HepG2 (cell line): ENCODE results near the gene MAGEL2. TPM values are rescaled to one million over a fixed set of nuclear protein-coding genes. Genes with fewer than 3 reads are reported as not detected.

Source experiments
- ATAC-seq: fragments of 200-7000 bp; cut with Tn5 transposase; 3 replicates; pipeline ENCODE4 v1.9.1; 2020; ENCODE audit warnings: mild to moderate bottlenecking, moderate library complexity
- BruUV-seq: library from RNA; stranded (reverse); fragments of 400-500 nt; replicated peaks from 2 replicates; lab custom pipeline; 2021; lab: Mats Ljungman, UMichigan
- CTCF ChIA-PET: fragments of 300-600 bp; formaldehyde crosslinking; extraction: SDS; loops from one replicate; lab custom pipeline; 2021; ENCODE audit warnings: low total read pairs, inconsistent platforms, low intra/inter-chr PET ratio; lab: Yijun Ruan, JAX
- POLR2A ChIA-PET: fragments of 350-600 bp; sonication (Branson Sonifier 250); formaldehyde crosslinking; loops from one replicate; lab custom pipeline; 2020; ENCODE audit warnings: antibody characterized with exemption, inconsistent platforms; lab: Yijun Ruan, JAX
- DNase-seq: peaks from one replicate; pipeline ENCODE4 v3.0.0-alpha.2; 2015; ENCODE audit warnings: low spot score
- FAIRE-seq: peaks from 3 replicates; lab custom pipeline; 2011; peaks lifted over from hg19 to GRCh38; lab: Jason Lieb, UNC
- H2AFZ ChIP-seq: one replicate; pipeline ENCODE4 v1.6.1; 2011; ENCODE audit warnings: low read length, inconsistent platforms
- H3K27ac ChIP-seq: fragments of 300-600 bp; 3 replicates; pipeline ENCODE4 v1.8.0; 2011; ENCODE audit warnings: mixed run types, mild to moderate bottlenecking, mixed read lengths, low read length, inconsistent platforms; ENCODE audit not compliant: insufficient read depth; ENCODE audit errors: extremely low read length
- H3K27me3 ChIP-seq, 2 experiments: fragments of 200-600 bp in 1 of 2; 2 replicates in 1 of 2; 3 replicates in 1 of 2; pipeline versions ENCODE4 v1.6.0 to v1.8.0; 2011; ENCODE audit warnings: low read length in 2 of 2, mild to moderate bottlenecking in 2 of 2, moderate library complexity in 2 of 2, inconsistent platforms in 1 of 2; ENCODE audit not compliant: insufficient read depth in 2 of 2, control insufficient read depth in 1 of 2
- H3K36me3 ChIP-seq, 2 experiments: fragments of 200-600 bp in 1 of 2; replicated peaks in 1 of 2; 2 replicates in 1 of 2; 3 replicates in 1 of 2; pipeline versions ENCODE4 v1.5.1 to v1.8.0; 2011; ENCODE audit warnings: low read length in 2 of 2, inconsistent platforms in 1 of 2; ENCODE audit not compliant: insufficient read depth in 2 of 2, control insufficient read depth in 1 of 2
- H3K4me1 ChIP-seq: 2 replicates; pipeline ENCODE4 v1.5.1; 2012; ENCODE audit warnings: low read length, inconsistent platforms; ENCODE audit not compliant: insufficient read depth
- H3K4me2 ChIP-seq: 2 replicates; pipeline ENCODE4 v1.6.0; 2011; ENCODE audit warnings: low read depth, low read length, inconsistent platforms
- H3K4me3 ChIP-seq, 3 experiments: fragments of 200-600 bp in 1 of 3; sonication (generic), shearing (Covaris generic) in 1 of 3; replicated peaks in 1 of 3; 2 replicates each; pipeline ENCODE4 v1.5.1; 2011 to 2016; ENCODE audit warnings: low read length in 3 of 3, inconsistent platforms in 2 of 3, low read depth in 2 of 3, mild to moderate bottlenecking in 2 of 3, control low read depth in 1 of 3, mixed read lengths in 1 of 3; ENCODE audit not compliant: insufficient read depth in 1 of 3
- H3K79me2 ChIP-seq: one replicate; pipeline ENCODE4 v1.6.1; 2011; ENCODE audit warnings: low read length, inconsistent platforms; ENCODE audit not compliant: insufficient read depth
- H3K9ac ChIP-seq: 2 replicates; pipeline ENCODE4 v1.6.0; 2011; ENCODE audit warnings: mild to moderate bottlenecking, low read depth, low read length, inconsistent platforms; ENCODE audit not compliant: insufficient read depth
- H3K9me3 ChIP-seq: 2 replicates; pipeline ENCODE4 v1.5.1; 2012; ENCODE audit warnings: mild to moderate bottlenecking, low read length
- H4K20me1 ChIP-seq: 2 replicates; pipeline ENCODE4 v1.6.0; 2011; ENCODE audit warnings: inconsistent platforms, mild to moderate bottlenecking, low read length, moderate library complexity; ENCODE audit not compliant: insufficient read depth
- EZH2 ChIP-seq: conservative IDR thresholded peaks from 2 replicates; pipeline ENCODE4 v1.6.1; 2012; ENCODE audit warnings: mild to moderate bottlenecking, low read depth, low read length, moderate library complexity
- FOSL2 ChIP-seq: sonication (generic); formaldehyde crosslinking; IDR thresholded peaks from 2 replicates; pipeline ENCODE4 v1.4.0; 2020; ENCODE audit warnings: missing genetic modification reagents
- FOXK1 ChIP-seq: sonication (generic); formaldehyde crosslinking; IDR thresholded peaks from 2 replicates; pipeline ENCODE4 v1.4.0; 2020; ENCODE audit warnings: low read depth, missing genetic modification reagents, borderline replicate concordance
- GABPB1 ChIP-seq: IDR thresholded peaks from 2 replicates; pipeline ENCODE4 v1.6.1; 2016; ENCODE audit warnings: mild to moderate bottlenecking, missing genetic modification reagents, moderate library complexity, missing compliant biosample characterization
- LCORL ChIP-seq, 2 experiments: fragments of 450-650 bp in 1 of 2; sonication (generic) in 1 of 2; formaldehyde crosslinking in 1 of 2; IDR thresholded peaks; 2 replicates each; pipeline versions ENCODE4 v1.5.0 to v1.6.1; 2017 to 2020; ENCODE audit warnings: antibody characterized with exemption in 1 of 2, missing genetic modification reagents in 1 of 2
- MYNN ChIP-seq: sonication (generic); formaldehyde crosslinking; IDR thresholded peaks from 2 replicates; pipeline ENCODE4 v1.4.0; 2020; ENCODE audit warnings: mild to moderate bottlenecking, low read depth, missing genetic modification reagents
- RAD21 ChIP-seq: fragments of 450-650 bp; formaldehyde crosslinking; IDR thresholded peaks from 2 replicates; pipeline ENCODE4 v1.5.0; 2020; ENCODE audit warnings: mild to moderate bottlenecking
- RFX3 ChIP-seq: IDR thresholded peaks from 2 replicates; pipeline ENCODE4 v1.6.1; 2016; ENCODE audit warnings: missing biosample characterization, missing genetic modification reagents
- SMC3 ChIP-seq: IDR thresholded peaks from 2 replicates; pipeline ENCODE4 v1.6.1; 2011; ENCODE audit warnings: low read length, improper control_type of control experiment
- STAG1 ChIP-seq: sonication (generic); formaldehyde crosslinking; IDR thresholded peaks from 2 replicates; pipeline ENCODE4 v1.4.0; 2020; ENCODE audit warnings: missing genetic modification reagents
- YEATS2 ChIP-seq: sonication (generic); formaldehyde crosslinking; IDR thresholded peaks from 2 replicates; pipeline ENCODE4 v1.4.0; 2020; ENCODE audit warnings: missing genetic modification reagents, borderline replicate concordance
- ZNF891 ChIP-seq: sonication (generic); formaldehyde crosslinking; IDR thresholded peaks from 2 replicates; pipeline ENCODE4 v1.5.0; 2020; ENCODE audit warnings: mild to moderate bottlenecking, missing genetic modification reagents
- ZSCAN22 ChIP-seq: sonication (generic); formaldehyde crosslinking; IDR thresholded peaks from 2 replicates; pipeline ENCODE4 v1.4.0; 2020; ENCODE audit warnings: mild to moderate bottlenecking, missing genetic modification reagents
- ZSCAN30 ChIP-seq: sonication (generic); formaldehyde crosslinking; IDR thresholded peaks from 2 replicates; pipeline ENCODE4 v1.5.0; 2020; ENCODE audit warnings: mild to moderate bottlenecking, missing genetic modification reagents
- WGBS: methylation state at CpG from one replicate; pipeline ENCODE4 v1.1.6; 2017; ENCODE audit warnings: low lambda C conversion rate; 5-methylcytosine and 5-hydroxymethylcytosine counted together
- in situ Hi-C: cut with HindIII; loops from 2 replicates; pipeline ENCODE4 v1.10.0; 2017; ENCODE audit warnings: low pct_unique_long_range_greater_than_20kb; ENCODE audit not compliant: extremely low pct_ligation_motif_present
- intact Hi-C: fragments of 100-400 bp; cut with micrococcal nuclease; formaldehyde crosslinking; loops from one replicate; pipeline ENCODE4 v1.10.0; 2022; ENCODE audit not compliant: unreplicated experiment
- polyA plus RNA-seq, 8 experiments: library from polyadenylated mRNA; depleted of rRNA in 3 of 8; stranded (reverse) in 7 of 8; unstranded in 1 of 8; fragments of >200 nt; fragmentation: Illumina TruSeq in 4 of 8; extraction: Trizol in 4 of 8; gene quantifications; 2 replicates each; pipeline versions ENCODE4 v1.2.1 to v1.2.3, GENCODE V29; 2011 to 2016; ENCODE audit warnings: low read depth in 4 of 8, missing spikeins in 1 of 8, mixed read lengths in 1 of 8; ENCODE audit not compliant: insufficient read depth in 1 of 8
- total RNA-seq, 5 experiments: library from RNA; depleted of rRNA; stranded (reverse); fragments of >200 nt; fragmentation: Illumina TruSeq; extraction: Trizol; gene quantifications; 2 replicates each; pipeline ENCODE4 v1.2.3, GENCODE V29; 2016; ENCODE audit warnings: low read depth in 1 of 5
- TF ChIP-seq, protein P1 (sequence below): sonication (generic); formaldehyde crosslinking; IDR thresholded peaks from 2 replicates; pipeline ENCODE4 v1.5.0; 2020; ENCODE audit warnings: mild to moderate bottlenecking, missing genetic modification reagents, moderate library complexity
- TF ChIP-seq, protein P2 (sequence below): sonication (generic); formaldehyde crosslinking; IDR thresholded peaks from 2 replicates; pipeline ENCODE4 v1.4.0; 2020; ENCODE audit warnings: mild to moderate bottlenecking, low read depth, missing genetic modification reagents

MAGEL2 gene
- total and polyA plus RNA-seq, 2 of the 13 experiments (the other 11 are each of a cell fraction or from before 2014, with no cell fraction given) = not detected

DNA sequence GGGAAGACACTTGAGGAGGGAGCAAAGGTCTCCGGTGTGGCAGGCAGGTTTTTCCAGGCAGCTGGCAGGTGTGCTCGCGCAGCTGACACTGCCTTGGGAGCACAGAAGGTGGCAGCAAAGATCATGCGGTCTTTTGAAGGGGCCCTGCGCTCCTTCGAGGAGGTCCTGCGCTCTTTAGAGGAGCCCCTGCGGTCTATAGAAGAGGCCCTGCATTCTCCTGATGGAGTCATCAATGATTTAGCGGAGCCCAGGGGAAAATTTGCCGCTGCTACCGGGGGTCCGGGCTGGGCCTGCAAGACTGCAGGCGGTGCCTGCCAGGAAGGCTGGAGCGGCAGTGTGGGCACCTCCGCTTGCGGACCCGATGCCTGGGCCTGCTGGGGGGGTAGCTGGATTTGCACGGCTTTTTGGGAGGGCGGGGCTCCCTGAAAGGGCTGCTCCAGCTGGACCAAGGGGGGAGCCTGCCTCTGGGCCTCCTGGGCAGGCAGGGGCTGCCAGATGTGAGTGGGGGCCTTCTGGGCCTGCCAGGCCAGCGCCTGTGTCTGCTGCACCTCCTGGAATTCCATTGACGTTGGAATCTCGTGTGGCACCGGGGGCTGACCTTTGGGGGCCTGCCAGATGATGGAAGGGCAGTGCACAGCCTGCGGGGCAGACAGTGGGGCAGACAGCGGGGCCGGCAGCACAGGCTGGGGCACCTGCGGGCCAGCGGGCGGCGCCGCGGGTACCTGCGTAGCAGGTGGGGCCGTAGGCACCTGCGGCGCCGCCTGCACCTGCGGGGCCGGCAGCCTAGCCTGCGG lies 2.1 kb downstream of the MAGEL2 start:
- H3K9me3 ChIP-seq = no peaks in the 10 kb centered on the region
- peaks cover 2 to 18% of the 10 kb centered on the region in 2 experiments; a peak in 2 of 5 replicates for H3K27me3 ChIP-seq
- in situ Hi-C loops = loop anchor here (5.0 to 25.0 kb wide), 2 partner anchors 158 to 222 kb away; no protein-coding TSS in a partner anchor
- POLR2A ChIA-PET = no interaction called here
- 70% methylated on average over 16 of the region's 40 CpGs for WGBS
- H4K20me1 ChIP-seq = no peaks in the 10 kb centered on the region
- no peak overlapping the region for H2AFZ ChIP-seq
- no peak overlapping the region for H3K9ac ChIP-seq
- no peak overlapping the region for H3K4me2 ChIP-seq
- no peak overlapping the region for H3K4me3 ChIP-seq
- no peaks in the 10 kb centered on the region for H3K79me2 ChIP-seq
- CTCF ChIA-PET = interaction anchor here (1.0 to 1.5 kb wide), 2 partner anchors 211 to 232 kb away, joined by 8 to 10 read pairs; no protein-coding TSS in a partner anchor
- H3K27ac ChIP-seq = no peak overlapping the region
- TF ChIP-seq ZNF891 (no peak), MYNN (no peak), RAD21 (CRISPR knock-in tag) (peak; percentile 68), FOXK1 (no peak), ZSCAN22 (CRISPR knock-in tag) (no peak), FOSL2 (no peak), ZSCAN30 (CRISPR knock-in tag) (no peak), GABPB1 (CRISPR knock-in tag) (no peak), EZH2 (no peak), LCORL (IDR thresholded peaks at IDR 0.05) (no peak), LCORL (CRISPR knock-in tag; IDR thresholded peaks at IDR 0.05) (no peak), RFX3 (CRISPR knock-in tag) (no peak), SMC3 (peak; percentile 48), STAG1 (peak; percentile 83), YEATS2 (CRISPR knock-in tag) (no peak)
- TF ChIP-seq, protein P1, sequence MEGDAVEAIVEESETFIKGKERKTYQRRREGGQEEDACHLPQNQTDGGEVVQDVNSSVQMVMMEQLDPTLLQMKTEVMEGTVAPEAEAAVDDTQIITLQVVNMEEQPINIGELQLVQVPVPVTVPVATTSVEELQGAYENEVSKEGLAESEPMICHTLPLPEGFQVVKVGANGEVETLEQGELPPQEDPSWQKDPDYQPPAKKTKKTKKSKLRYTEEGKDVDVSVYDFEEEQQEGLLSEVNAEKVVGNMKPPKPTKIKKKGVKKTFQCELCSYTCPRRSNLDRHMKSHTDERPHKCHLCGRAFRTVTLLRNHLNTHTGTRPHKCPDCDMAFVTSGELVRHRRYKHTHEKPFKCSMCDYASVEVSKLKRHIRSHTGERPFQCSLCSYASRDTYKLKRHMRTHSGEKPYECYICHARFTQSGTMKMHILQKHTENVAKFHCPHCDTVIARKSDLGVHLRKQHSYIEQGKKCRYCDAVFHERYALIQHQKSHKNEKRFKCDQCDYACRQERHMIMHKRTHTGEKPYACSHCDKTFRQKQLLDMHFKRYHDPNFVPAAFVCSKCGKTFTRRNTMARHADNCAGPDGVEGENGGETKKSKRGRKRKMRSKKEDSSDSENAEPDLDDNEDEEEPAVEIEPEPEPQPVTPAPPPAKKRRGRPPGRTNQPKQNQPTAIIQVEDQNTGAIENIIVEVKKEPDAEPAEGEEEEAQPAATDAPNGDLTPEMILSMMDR (CRISPR knock-in tag) = peak; percentile 82
- TF ChIP-seq, protein P2, sequence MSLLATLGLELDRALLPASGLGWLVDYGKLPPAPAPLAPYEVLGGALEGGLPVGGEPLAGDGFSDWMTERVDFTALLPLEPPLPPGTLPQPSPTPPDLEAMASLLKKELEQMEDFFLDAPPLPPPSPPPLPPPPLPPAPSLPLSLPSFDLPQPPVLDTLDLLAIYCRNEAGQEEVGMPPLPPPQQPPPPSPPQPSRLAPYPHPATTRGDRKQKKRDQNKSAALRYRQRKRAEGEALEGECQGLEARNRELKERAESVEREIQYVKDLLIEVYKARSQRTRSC (CRISPR knock-in tag) = no peak
- TF ChIP-seq, all 625 proteins: peak for 4
- Histone ChIP-seq H3K36me3 (no peaks in the 10 kb centered on the region), H3K4me1 (no peaks in the 10 kb centered on the region)
- DNase-seq (peak; percentile 3), ATAC-seq (peak; percentile 72), FAIRE-seq (no peak)
- no TSS peak for BruUV-seq
- intact Hi-C loops = loop anchor here (10.0 kb wide), 1 partner anchor 1859 kb away; no protein-coding TSS in a partner anchor
